ENCODE data around the gene FMNL2.
"Not testable (repeated sequence)": the region's sequence is repeated elsewhere in the genome, so short reads cannot be mapped to it uniquely, and the experiment has no call there.

FMNL2 gene

DNA sequence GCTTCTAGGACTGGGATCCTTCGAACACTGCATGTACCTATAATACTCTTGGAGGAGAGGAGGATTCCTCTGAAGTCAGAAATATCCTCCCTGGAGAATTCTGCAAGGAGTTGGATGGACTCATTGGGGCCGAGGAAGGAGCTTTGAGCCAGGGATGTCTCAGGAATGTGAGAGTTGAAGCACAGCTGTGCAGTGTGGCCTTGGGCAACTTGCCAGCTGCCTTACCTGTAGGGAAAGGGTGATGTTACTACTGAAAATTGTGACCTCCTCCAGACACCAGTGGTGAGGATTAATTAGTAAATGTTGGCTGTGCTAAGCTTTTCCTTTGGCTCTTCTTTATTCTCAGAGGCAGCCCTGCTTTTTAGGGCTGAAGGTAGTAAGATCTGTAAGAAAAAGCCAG, 41.4 kb downstream of the FMNL2 start:
- no peak for DNase-seq

GRCh38 chr2:152376968-152377367, 42.0 kb downstream of the FMNL2 start:
- DNase-seq = no peak

DNA sequence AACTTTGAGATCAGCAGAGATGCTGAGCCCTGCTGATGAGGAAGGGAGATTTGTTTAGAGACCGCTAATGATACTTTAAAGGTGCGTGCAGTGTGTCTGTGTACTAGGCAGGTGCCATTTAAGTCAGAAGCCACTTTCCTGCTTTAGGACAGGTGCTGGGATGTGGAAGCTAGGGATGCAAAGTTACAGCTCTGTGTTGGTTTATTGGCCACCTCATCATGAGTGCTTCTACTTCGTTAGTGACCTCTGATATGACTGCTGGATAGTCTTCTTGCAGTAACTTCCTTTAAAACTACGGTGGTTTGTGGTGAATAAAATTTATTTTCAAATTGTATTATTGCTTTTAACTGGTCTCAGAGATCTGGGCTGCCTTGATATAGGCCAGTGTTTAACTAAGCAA, 44.1 kb downstream of the FMNL2 start:
- no peak for DNase-seq

- no peak for DNase-seq
Measured at GRCh38 chr2:152380261-152381055, 45.5 kb downstream of the FMNL2 start.

- peak; percentile 69 for DNase-seq
Measured at GRCh38 chr2:152383702-152384101, 48.7 kb downstream of the FMNL2 start.

GRCh38 chr2:152384992-152385391, 50.0 kb downstream of the FMNL2 start:
- no peak for DNase-seq

GRCh38 chr2:152385650-152386049, 50.7 kb downstream of the FMNL2 start:
- peak; percentile 49 for DNase-seq

GRCh38 chr2:152386266-152386665, 51.3 kb downstream of the FMNL2 start:
- no peak for DNase-seq

GRCh38 chr2:152387041-152387440, 52.1 kb downstream of the FMNL2 start:
- DNase-seq = no peak

DNA sequence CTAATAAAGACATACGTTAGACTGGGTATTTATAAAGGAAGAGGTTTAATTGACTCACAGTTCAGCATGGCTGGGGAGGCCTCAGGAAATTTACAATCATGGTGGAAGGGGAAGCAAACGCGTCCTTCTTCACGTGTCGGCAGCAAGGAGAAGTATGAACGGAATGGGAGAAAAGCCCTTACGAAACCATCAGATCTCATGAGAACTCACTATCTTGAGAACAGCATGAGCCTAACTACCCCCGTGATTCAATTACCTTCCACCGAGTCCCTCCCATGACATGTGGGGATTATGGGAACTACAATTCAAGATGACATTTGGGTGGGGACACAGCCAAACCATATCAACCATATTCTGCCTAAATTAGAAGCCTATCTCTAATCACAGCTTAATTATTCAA, 53.3 kb downstream of the FMNL2 start:
- not testable (repeated sequence) for DNase-seq

- no peak for DNase-seq
Measured at GRCh38 chr2:152389483-152389882, 54.5 kb downstream of the FMNL2 start.

DNA sequence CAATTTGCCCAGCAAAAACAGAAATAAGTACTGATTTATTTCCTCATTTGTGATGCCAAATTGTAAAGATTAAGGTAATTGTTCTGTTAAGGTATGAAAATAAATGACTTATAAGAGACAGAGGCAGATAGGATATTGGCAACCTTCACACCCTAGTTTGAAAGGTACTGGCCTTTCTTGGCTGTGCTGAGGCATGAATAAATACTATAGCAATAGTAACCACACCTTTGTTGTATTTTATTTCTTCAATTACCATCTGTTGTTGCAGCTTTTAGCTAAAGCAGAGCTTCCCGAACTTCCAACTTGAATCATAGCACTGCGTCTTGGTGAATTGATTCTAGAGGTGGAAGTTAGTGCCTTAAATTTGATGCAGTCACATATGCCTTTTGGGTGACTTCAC, 55.9 kb downstream of the FMNL2 start:
- DNase-seq = no peak

DNA sequence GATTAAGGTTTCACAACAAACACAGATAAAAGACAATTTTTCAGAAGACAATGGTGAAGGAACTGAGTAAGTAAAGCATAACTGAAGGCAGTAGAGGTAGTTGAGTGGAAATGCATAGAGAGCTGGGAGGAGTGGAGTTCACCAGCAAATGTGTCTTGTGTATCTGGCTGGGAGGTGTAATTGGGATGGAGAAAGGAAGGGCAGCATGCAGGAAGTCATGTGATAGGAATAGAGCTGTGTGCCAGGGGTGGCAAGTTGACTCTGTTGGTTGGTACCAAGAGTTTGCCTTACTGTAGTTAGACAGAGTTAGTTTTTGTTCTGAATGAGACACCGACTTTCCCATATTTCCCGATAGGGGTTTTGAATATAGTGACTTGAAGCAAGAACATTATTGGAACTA, 56.3 kb downstream of the FMNL2 start:
- no peak for DNase-seq

GRCh38 chr2:152393377-152393776, 58.4 kb downstream of the FMNL2 start:
- DNase-seq = no peak

GRCh38 chr2:152394326-152394725, 59.4 kb downstream of the FMNL2 start:
- DNase-seq = no peak

GRCh38 chr2:152395103-152395502, 60.1 kb downstream of the FMNL2 start:
- DNase-seq = no peak

DNA sequence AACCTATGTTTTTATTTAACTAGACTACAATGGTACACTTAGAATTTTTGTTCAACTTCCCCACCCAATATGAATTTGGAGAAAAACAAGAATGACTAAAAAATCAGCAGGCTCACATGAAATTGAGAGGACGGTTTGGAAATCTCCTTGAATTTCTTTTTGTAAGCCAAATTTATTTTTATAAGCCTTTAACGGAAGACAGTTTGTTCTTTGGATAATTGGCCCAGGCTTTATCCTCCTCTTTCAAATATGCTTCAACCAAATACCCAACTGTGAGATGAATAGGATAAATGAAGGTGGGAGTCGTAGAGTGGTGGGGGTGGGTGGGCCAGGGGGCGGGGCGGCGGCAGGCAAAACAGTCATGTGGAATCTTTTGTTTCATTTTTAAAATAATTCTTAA, 60.6 kb downstream of the FMNL2 start:
- no peak for DNase-seq

DNA sequence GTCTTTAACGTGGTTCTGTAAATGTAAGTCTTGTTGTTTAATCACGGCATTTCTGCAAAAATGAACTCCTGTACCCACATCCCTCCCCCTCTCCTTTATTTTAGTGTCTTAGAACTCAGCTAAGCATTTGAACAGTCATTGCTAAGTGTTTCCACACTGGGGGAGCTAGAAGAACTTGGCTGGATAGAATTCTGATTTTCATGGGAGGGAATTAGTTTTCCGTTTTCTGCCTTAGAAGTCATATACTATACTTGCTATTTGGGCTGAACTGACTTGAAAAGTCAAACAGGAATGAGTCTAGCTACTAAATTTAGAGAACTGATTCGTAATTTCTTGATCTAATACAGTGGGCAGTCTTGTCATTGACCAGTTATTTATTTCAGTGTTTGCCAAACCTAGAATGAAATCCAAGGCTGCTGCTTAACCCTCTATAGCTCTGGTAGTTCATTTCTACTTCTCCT, 61.1 kb downstream of the FMNL2 start:
- DNase-seq = peak; percentile 48

DNA sequence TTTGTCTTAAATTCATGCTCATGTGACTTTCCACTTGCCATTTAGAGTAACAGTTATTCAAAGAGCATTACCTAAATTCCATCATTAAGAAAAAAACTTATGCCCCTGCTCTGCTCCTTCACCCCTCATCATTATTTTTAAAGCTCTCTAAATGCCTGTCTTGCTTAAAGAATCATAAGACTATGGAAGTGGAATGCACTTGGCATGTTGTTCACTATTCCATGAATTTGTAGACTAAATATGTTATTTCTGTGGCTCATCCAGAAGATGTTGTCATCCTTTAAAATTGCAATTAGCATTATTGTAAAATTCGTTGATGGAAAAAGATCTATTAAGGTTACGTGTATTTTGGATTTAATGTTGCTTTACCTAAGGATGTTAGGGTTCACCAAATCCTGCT, 61.8 kb downstream of the FMNL2 start:
- peak; percentile 57 for DNase-seq

- DNase-seq = no peak
Measured at GRCh38 chr2:152399003-152399402, 64.0 kb downstream of the FMNL2 start.

GRCh38 chr2:152400607-152401214, 65.7 kb downstream of the FMNL2 start:
- no peak for DNase-seq

DNA sequence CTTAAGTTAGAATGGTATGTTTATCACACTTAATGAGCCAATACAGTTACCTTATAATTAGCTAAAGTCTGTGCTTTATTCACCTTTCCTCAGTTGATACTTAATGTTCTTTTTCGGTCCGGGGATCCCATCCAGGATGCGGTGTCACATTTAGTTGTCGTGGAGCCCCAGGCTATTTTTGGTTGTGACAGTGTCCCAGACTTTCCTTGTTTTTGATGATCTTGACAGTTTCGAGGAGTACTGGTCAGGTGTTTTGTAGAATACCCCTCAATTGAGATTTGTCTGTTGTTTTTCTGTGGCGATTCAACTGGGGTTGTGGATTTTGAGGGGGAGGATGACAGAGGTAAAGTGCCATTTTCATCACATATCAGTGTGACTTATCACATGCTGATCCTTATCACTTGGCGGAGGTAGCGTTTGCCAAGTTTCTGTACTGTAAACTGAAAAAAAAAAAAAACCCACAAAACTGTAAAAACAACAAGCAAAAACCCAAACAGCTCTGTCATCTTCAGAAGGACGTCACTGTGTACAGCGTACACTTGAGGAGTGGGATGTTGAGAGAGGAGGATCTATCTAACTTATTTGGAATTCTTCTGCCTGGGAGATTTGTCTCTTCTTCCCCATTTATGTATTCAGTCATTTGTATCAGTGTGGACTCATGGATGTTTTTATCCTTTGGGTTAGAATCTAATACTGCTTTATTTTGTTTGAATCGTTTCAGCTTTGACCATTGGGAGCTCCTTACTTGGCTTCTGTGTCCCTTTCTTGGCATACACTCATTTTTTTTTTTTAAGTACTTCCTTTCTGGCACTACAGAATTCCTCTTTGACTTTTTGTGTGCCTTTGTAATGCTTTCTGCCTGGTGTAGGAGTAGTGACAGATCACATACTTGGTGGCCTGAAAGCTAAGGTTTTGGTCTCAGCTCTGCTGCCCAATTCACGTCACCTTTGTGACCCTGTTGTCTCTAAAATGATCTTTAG, 68.1 kb downstream of the FMNL2 start:
- no peak for DNase-seq

Measured in fibroblast of skin of right biceps (primary cell).